H1 (cell line): ENCODE measurements around the gene SNAPIN. TPM values are rescaled to one million over a fixed set of nuclear protein-coding genes. Genes with fewer than 3 reads are reported as not detected.

Experiments
- CTCF ChIA-PET: fragments of 300-600 bp; sonication (Branson Sonifier 250); formaldehyde crosslinking; loops from one replicate; lab custom pipeline; 2021; ENCODE audit not compliant: partially characterized antibody; lab: Charles Lee
- POLR2A ChIA-PET: fragments of 300-600 bp; sonication (Branson Sonifier 250); formaldehyde crosslinking; loops from one replicate; lab custom pipeline; 2021; ENCODE audit warnings: inconsistent platforms; ENCODE audit not compliant: partially characterized antibody; lab: Charles Lee
- DNase-seq, 2 experiments: peaks; one replicate each; pipeline versions ENCODE4 v3.0.0 to v3.0.0-alpha.2; 2010 to 2022; ENCODE audit warnings: low spot score in 2 of 2, low read depth in 1 of 2, mixed read lengths in 1 of 2
- FAIRE-seq: peaks from 2 replicates; lab custom pipeline; 2011; peaks lifted over from hg19 to GRCh38; lab: Jason Lieb, UNC
- H2AFZ ChIP-seq: 2 replicates; pipeline ENCODE4 v1.8.1; 2012; ENCODE audit warnings: low read length, inconsistent platforms
- H2AK5ac ChIP-seq: 2 replicates; pipeline ENCODE4 v1.6.1; 2013; ENCODE audit warnings: low read depth, low read length
- H2BK120ac ChIP-seq: replicated peaks from 2 replicates; pipeline ENCODE3; 2013; ENCODE audit warnings: low read depth, low read length, inconsistent platforms
- H2BK12ac ChIP-seq: 2 replicates; pipeline ENCODE4 v1.6.1; 2013; ENCODE audit warnings: low read depth, low read length
- H2BK15ac ChIP-seq: 2 replicates; pipeline ENCODE4 v1.6.1; 2013; ENCODE audit warnings: low read length
- H2BK20ac ChIP-seq: 2 replicates; pipeline ENCODE4 v1.6.1; 2013; ENCODE audit warnings: low read length
- H2BK5ac ChIP-seq: 2 replicates; pipeline ENCODE4 v1.6.1; 2013; ENCODE audit warnings: low read depth, low read length
- H3K14ac ChIP-seq: 2 replicates; pipeline ENCODE4 v1.6.1; 2013; ENCODE audit warnings: inconsistent platforms; ENCODE audit not compliant: insufficient read length
- H3K18ac ChIP-seq: 2 replicates; pipeline ENCODE4 v1.6.1; 2013; ENCODE audit warnings: low read length; ENCODE audit errors: extremely low read depth
- H3K23ac ChIP-seq: 2 replicates; pipeline ENCODE4 v1.6.1; 2013; ENCODE audit warnings: inconsistent platforms; ENCODE audit not compliant: insufficient read length
- H3K23me2 ChIP-seq: 2 replicates; pipeline ENCODE4 v1.6.1; 2013; ENCODE audit warnings: low read depth, low read length
- H3K27ac ChIP-seq: 2 replicates; pipeline ENCODE4 v1.6.1; 2011; ENCODE audit warnings: low read depth, low read length, inconsistent platforms
- H3K27me3 ChIP-seq, 4 experiments: replicated peaks in 1 of 4; 1 replicate in 1 of 4; 2 replicates in 3 of 4; pipeline versions ENCODE4 v1.6.1 to v1.8.1; 2011 to 2013; ENCODE audit warnings: low read length in 3 of 4, mild to moderate bottlenecking in 3 of 4, inconsistent platforms in 2 of 4, mixed read lengths in 2 of 4, moderate library complexity in 1 of 4; ENCODE audit not compliant: control insufficient read depth in 3 of 4, insufficient read depth in 3 of 4; ENCODE audit errors: extremely low read depth in 1 of 4
- H3K36me3 ChIP-seq, 4 experiments: 2 replicates each; pipeline versions ENCODE4 v1.6.1 to v1.8.1; 2011 to 2013; ENCODE audit warnings: mild to moderate bottlenecking in 4 of 4, low read length in 3 of 4, moderate library complexity in 2 of 4, control low read depth in 1 of 4, inconsistent platforms in 1 of 4; ENCODE audit not compliant: insufficient read depth in 4 of 4, control insufficient read depth in 2 of 4
- H3K4ac ChIP-seq: replicated peaks from 2 replicates; pipeline ENCODE3; 2013; ENCODE audit warnings: low read length, low read depth, mixed read lengths, inconsistent platforms; ENCODE audit not compliant: insufficient read length
- H3K4me1 ChIP-seq, 4 experiments: replicated peaks in 1 of 4; 1 replicate in 1 of 4; 2 replicates in 3 of 4; pipeline versions ENCODE4 v1.6.1 to v1.8.1; 2011 to 2013; ENCODE audit warnings: low read length in 3 of 4, inconsistent platforms in 2 of 4, mixed read lengths in 1 of 4; ENCODE audit not compliant: insufficient read depth in 4 of 4, control insufficient read depth in 3 of 4
- H3K4me2 ChIP-seq, 2 experiments: 2 replicates each; pipeline versions ENCODE4 v1.6.1 to v1.8.1; 2011 to 2013; ENCODE audit warnings: low read depth in 2 of 2, low read length in 2 of 2, control low read depth in 1 of 2, inconsistent platforms in 1 of 2, mild to moderate bottlenecking in 1 of 2; ENCODE audit not compliant: insufficient read depth in 1 of 2
- H3K4me3 ChIP-seq, 4 experiments: fragments of 200-600, 300-600 bp in 1 of 4; sonication (generic), shearing (Covaris generic), sonication (Bioruptor Twin) in 1 of 4; 2 replicates each; pipeline versions ENCODE4 v1.5.1 to v1.8.1; 2011 to 2016; ENCODE audit warnings: low read length in 4 of 4, low read depth in 3 of 4, control low read depth in 2 of 4, inconsistent platforms in 2 of 4, mild to moderate bottlenecking in 2 of 4, mixed read lengths in 1 of 4, moderate library complexity in 1 of 4; ENCODE audit not compliant: insufficient read depth in 2 of 4; ENCODE audit errors: extremely low read depth in 1 of 4
- H3K56ac ChIP-seq: replicated peaks from 2 replicates; pipeline ENCODE3; 2013; ENCODE audit warnings: low read depth, mild to moderate bottlenecking, mixed read lengths, low read length, inconsistent platforms; ENCODE audit not compliant: insufficient read length
- H3K79me1 ChIP-seq: 2 replicates; pipeline ENCODE4 v1.6.1; 2013; ENCODE audit warnings: low read depth, low read length, control low read depth
- H3K79me2 ChIP-seq, 2 experiments: 2 replicates each; pipeline versions ENCODE4 v1.6.1 to v1.8.1; 2012 to 2013; ENCODE audit warnings: low read length in 2 of 2, mild to moderate bottlenecking in 2 of 2, inconsistent platforms in 1 of 2; ENCODE audit not compliant: insufficient read depth in 2 of 2, control insufficient read depth in 1 of 2
- H3K9ac ChIP-seq, 4 experiments: replicated peaks in 1 of 4; 1 replicate in 1 of 4; 2 replicates in 3 of 4; pipeline versions ENCODE4 v1.6.1 to v1.8.1; 2011 to 2013; ENCODE audit warnings: low read depth in 3 of 4, low read length in 3 of 4, control low read depth in 2 of 4, mild to moderate bottlenecking in 2 of 4, moderate library complexity in 2 of 4, inconsistent platforms in 1 of 4; ENCODE audit errors: extremely low read depth in 1 of 4
- H3K9me3 ChIP-seq, 2 experiments: 2 replicates each; pipeline versions ENCODE4 v1.6.1 to v1.8.1; 2012 to 2013; ENCODE audit warnings: mild to moderate bottlenecking in 2 of 2, moderate library complexity in 2 of 2, control low read depth in 1 of 2, inconsistent platforms in 1 of 2, low read depth in 1 of 2, low read length in 1 of 2, mixed read lengths in 1 of 2; ENCODE audit not compliant: insufficient read depth in 2 of 2
- H4K20me1 ChIP-seq, 2 experiments: replicated peaks in 1 of 2; 2 replicates each; pipeline versions ENCODE3 to v1.8.1; 2011 to 2013; ENCODE audit warnings: inconsistent platforms in 2 of 2, low read length in 2 of 2, mild to moderate bottlenecking in 1 of 2; ENCODE audit not compliant: insufficient read depth in 2 of 2, control insufficient read depth in 1 of 2
- H4K5ac ChIP-seq: 2 replicates; pipeline ENCODE4 v1.6.1; 2013; ENCODE audit warnings: low read length, low read depth, mixed read lengths, inconsistent platforms; ENCODE audit not compliant: insufficient read length
- H4K8ac ChIP-seq: 2 replicates; pipeline ENCODE4 v1.8.0; 2013; ENCODE audit warnings: mild to moderate bottlenecking, moderate library complexity, low read length, inconsistent platforms; ENCODE audit not compliant: insufficient read depth; ENCODE audit errors: extremely low read depth
- H4K91ac ChIP-seq: replicated peaks from 2 replicates; pipeline ENCODE3; 2013; ENCODE audit warnings: low read length, mixed read lengths, inconsistent platforms; ENCODE audit not compliant: insufficient read length
- CREB1 ChIP-seq: IDR thresholded peaks from 2 replicates; pipeline ENCODE4 v1.6.1; 2012; ENCODE audit warnings: inconsistent platforms
- HDAC2 ChIP-seq, 2 experiments: fragments of 300-600 bp in 1 of 2; sonication (generic) in 1 of 2; IDR thresholded peaks; 2 replicates each; pipeline ENCODE4 v1.6.1; 2011 to 2012; ENCODE audit warnings: low read depth in 2 of 2, low read length in 2 of 2, mild to moderate bottlenecking in 2 of 2, moderate library complexity in 2 of 2, borderline replicate concordance in 1 of 2, inconsistent platforms in 1 of 2
- KDM5A ChIP-seq: fragments of 200-600 bp; IDR thresholded peaks from 2 replicates; pipeline ENCODE4 v1.7.1; 2012; ENCODE audit warnings: mild to moderate bottlenecking, low read length, inconsistent platforms, mixed read lengths
- RBBP5 ChIP-seq: IDR thresholded peaks from 2 replicates; pipeline ENCODE4 v1.7.1; 2012; ENCODE audit warnings: low read depth, mild to moderate bottlenecking, inconsistent platforms, low read length, moderate library complexity, borderline replicate concordance
- TAF7 ChIP-seq: optimal IDR thresholded peaks from 2 replicates; pipeline ENCODE3; 2011; ENCODE audit warnings: low read depth, mild to moderate bottlenecking, inconsistent platforms, low read length, moderate library complexity, borderline replicate concordance
- WGBS, 2 experiments: shearing (Covaris generic) in 1 of 2; methylation state at CpG; one replicate each; pipeline versions ENCODE4 v1.1.6 to v1.1.7; 2013 to 2015; ENCODE audit warnings: low lambda C conversion rate in 2 of 2, mixed read lengths in 2 of 2, inconsistent platforms in 1 of 2, low coverage in 1 of 2, missing lambda C conversion rate in 1 of 2; ENCODE audit not compliant: insufficient replicate concordance in 2 of 2, insufficient coverage in 1 of 2, insufficient read length in 1 of 2; ENCODE audit errors: extremely low coverage in 1 of 2, missing lambda C conversion rate in 1 of 2; 5-methylcytosine and 5-hydroxymethylcytosine counted together
- polyA plus RNA-seq, 7 experiments: library from polyadenylated mRNA; depleted of rRNA in 3 of 7; stranded (reverse) in 5 of 7; unstranded in 2 of 7; fragments of >200 nt in 5 of 7; fragments of 200-250 nt in 2 of 7; gene quantifications; 1 replicate in 5 of 7; 2 replicates in 1 of 7; 4 replicates in 1 of 7; pipeline versions ENCODE4 v1.2.1 to v1.2.3, GENCODE V29; 2011 to 2013; ENCODE audit warnings: missing spikeins in 2 of 7, mixed read lengths in 2 of 7
- total RNA-seq: library from RNA; stranded (reverse); fragmentation: NEBNext Ultra II Directional; extraction: Animal tissue kit (Norgen Biotek cat#: 25700); gene quantifications from 2 replicates; pipeline ENCODE4 v1.2.1, GENCODE V29; 2021

SNAPIN gene
- total and polyA plus RNA-seq, 2 of the 8 experiments (the other 6 are each of a cell fraction or from before 2014, with no cell fraction given): 25.7 to 31.1 TPM

GRCh38 chr1:153683854-153684253 lies 25.4 kb downstream of the SNAPIN start:
- H3K4me1 ChIP-seq: peaks cover 0 to 5% (median 3%) of the 10 kb centered on the region in 4 experiments; a peak in 3 of 7 replicates
- H3K79me1 ChIP-seq: no peaks in the 10 kb centered on the region
- no peaks in the 10 kb centered on the region for H4K20me1 ChIP-seq
- no peak overlapping the region for H3K23ac ChIP-seq
- H3K56ac ChIP-seq: no peak overlapping the region
- no peak overlapping the region for H3K4me2 ChIP-seq
- no peak overlapping the region for H2BK20ac ChIP-seq
- FAIRE-seq (no peak), DNase-seq (no peak)
- H3K36me3 ChIP-seq: peaks cover 0 to 5% (median 2%) of the 10 kb centered on the region in 4 experiments; a peak in 2 of 8 replicates
- H2AFZ ChIP-seq: no peak overlapping the region
- H4K5ac ChIP-seq: no peak overlapping the region
- ChIA-PET CTCF (interaction anchor here (14.0 kb wide), 1 partner anchor 68 kb away, joined by 190 read pairs; no protein-coding TSS in a partner anchor), POLR2A (interaction anchor here (1.5 kb wide), 2 partner anchors 9 to 45 kb away, joined by 3 to 6 read pairs; no protein-coding TSS in a partner anchor)
- H4K91ac ChIP-seq: no peak overlapping the region
- no peak overlapping the region for H3K9ac ChIP-seq
- no peak overlapping the region for H3K4ac ChIP-seq
- H3K18ac ChIP-seq: no peak overlapping the region
- H4K8ac ChIP-seq: no peak overlapping the region; the same call in 1 of the 2 replicates
- no peak overlapping the region for H3K4me3 ChIP-seq
- H3K27me3 ChIP-seq: peaks cover 0 to 11% (median 4%) of the 10 kb centered on the region in 4 experiments; a peak in 5 of 7 replicates
- H3K27ac ChIP-seq: no peak overlapping the region
- no peak overlapping the region for H2BK12ac ChIP-seq
- H3K9me3 ChIP-seq: no peaks in the 10 kb centered on the region; a peak in 1 of 4 replicates
- H2BK120ac ChIP-seq: no peak overlapping the region
- WGBS, 2 experiments: 78% methylated on average over 5 of the region's 5 CpGs; no CpG with 5 or more reads in 1 of the 2 experiments
- peaks cover 16% of the 10 kb centered on the region for H3K23me2 ChIP-seq
- H2BK15ac ChIP-seq: no peak overlapping the region
- no peak overlapping the region for H3K14ac ChIP-seq
- no peaks in the 10 kb centered on the region for H3K79me2 ChIP-seq
- H2AK5ac ChIP-seq: no peak overlapping the region
- no peak overlapping the region for H2BK5ac ChIP-seq
- no peak for TF ChIP-seq CREB1
- TF ChIP-seq KDM5A: no peak
- no peak for TF ChIP-seq RBBP5
- no peak for TF ChIP-seq HDAC2 (IDR thresholded peaks at IDR 0.05; ENCODE audit: borderline replicate concordance in 1 of 2, low read depth in 2 of 2, low read length in 2 of 2)
- TF ChIP-seq TAF7: no peak
